Cardiac fibroblast (primary cell): ENCODE measurements around the gene MRTFA.

Experiments used
- DNase-seq, 2 donors: peaks; one replicate each; pipeline versions ENCODE4 v3.0.0 to v3.0.0-alpha.2; 2010; ENCODE audit warnings: low read depth in 2 of 2
- H3K4me3 ChIP-seq, 2 donors: replicated peaks in 1 of 2; 1 replicate in 1 of 2; 2 replicates in 1 of 2; pipeline ENCODE4 v1.5.1; 2011; ENCODE audit warnings: low read depth in 2 of 2, low read length in 2 of 2, mild to moderate bottlenecking in 2 of 2, moderate library complexity in 1 of 2
- CTCF ChIP-seq: IDR thresholded peaks from one replicate; pipeline ENCODE4 v1.5.1; 2011; ENCODE audit warnings: low read depth, mild to moderate bottlenecking, low read length, inconsistent platforms

MRTFA gene

GRCh38 chr22:40395607-40396006, 240.9 kb downstream of the MRTFA start:
- TF ChIP-seq CTCF: no peak

GRCh38 chr22:40394607-40395006, 241.9 kb downstream of the MRTFA start:
- no peak for DNase-seq
- no peak for TF ChIP-seq CTCF
- H3K4me3 ChIP-seq: no peak overlapping the region

More at GRCh38 chr22:40395607-40396006, 240.9 kb downstream of the MRTFA start:
- DNase-seq: no peak
- no peak overlapping the region for H3K4me3 ChIP-seq

- DNase-seq: peak; percentile 52 to 60
- TF ChIP-seq CTCF: no peak
- H3K4me3 ChIP-seq: no peak overlapping the region
Observed at GRCh38 chr22:40392618-40393017, 243.9 kb downstream of the MRTFA start.

GRCh38 chr22:40391417-40391816, 245.1 kb downstream of the MRTFA start:
- no peak for TF ChIP-seq CTCF
- no peak overlapping the region for H3K4me3 ChIP-seq

GRCh38 chr22:40388231-40388630, 248.3 kb downstream of the MRTFA start:
- TF ChIP-seq CTCF: no peak
- H3K4me3 ChIP-seq: no peak overlapping the region
- no peak for DNase-seq

More at GRCh38 chr22:40391417-40391816, 245.1 kb downstream of the MRTFA start:
- DNase-seq: no peak

GRCh38 chr22:40387746-40388145, 248.8 kb downstream of the MRTFA start:
- no peak overlapping the region for H3K4me3 ChIP-seq
- no peak for TF ChIP-seq CTCF
- DNase-seq: no peak
